Ecto neural progenitor cell (in vitro differentiated cells): ENCODE results near the gene ACD.
"Not testable (repeated sequence)": the region's sequence is repeated elsewhere in the genome, so short reads cannot be mapped to it uniquely, and the experiment has no call there.

Experiments
- DNase-seq: peaks from one replicate; pipeline ENCODE4 v3.0.0-alpha.2; 2018; ENCODE audit warnings: low spot score

Gene ACD

DNA sequence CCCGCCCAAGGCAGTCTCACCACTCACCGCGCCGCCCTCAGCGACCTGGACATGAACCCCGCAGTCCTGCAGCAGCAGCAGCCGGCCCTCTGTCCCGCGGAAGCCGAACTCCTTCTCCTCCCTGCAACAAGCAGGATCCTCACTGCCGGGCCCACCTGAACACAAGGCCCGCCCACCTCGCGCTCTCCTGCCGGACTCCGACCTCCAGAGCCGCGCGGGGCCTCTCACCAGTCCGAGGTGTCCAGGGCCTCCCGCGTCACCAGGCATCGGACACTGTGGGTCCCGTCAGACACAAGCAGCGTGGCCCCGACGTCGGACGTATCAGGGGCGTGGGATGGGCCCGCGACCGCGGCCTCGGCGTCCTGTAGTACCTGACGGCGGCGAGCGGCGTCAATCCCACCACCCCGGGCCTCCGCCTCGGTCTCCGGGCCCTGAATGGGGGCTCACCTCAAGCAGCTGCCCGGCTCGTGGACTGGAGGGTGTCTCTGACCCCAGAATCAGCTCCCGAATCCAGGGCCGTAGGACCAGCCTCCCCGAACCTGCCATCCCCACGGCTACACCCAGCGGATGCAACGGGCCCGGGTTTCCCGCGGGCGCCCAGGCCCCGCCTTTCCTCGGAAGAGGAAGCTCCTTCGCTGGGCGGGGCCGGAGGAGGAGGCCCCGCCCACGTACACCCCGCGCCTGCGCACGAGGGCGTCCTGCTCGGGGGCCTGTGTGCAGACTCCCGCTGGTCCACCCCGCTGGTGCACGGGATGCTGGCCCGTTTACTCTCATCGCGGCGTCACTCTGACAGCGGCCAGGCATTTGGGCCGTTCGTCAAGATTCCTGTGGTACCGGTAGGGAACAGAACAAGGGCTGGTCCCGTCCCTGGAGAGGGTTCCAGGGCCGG is at the start of gene ACD:
Gene ACD (minus strand): TSS at position 586 of the 889 bp plus-strand sequence. CDS start 40 bp downstream, at position 546.
- DNase-seq, result peak; percentile 95

DNA sequence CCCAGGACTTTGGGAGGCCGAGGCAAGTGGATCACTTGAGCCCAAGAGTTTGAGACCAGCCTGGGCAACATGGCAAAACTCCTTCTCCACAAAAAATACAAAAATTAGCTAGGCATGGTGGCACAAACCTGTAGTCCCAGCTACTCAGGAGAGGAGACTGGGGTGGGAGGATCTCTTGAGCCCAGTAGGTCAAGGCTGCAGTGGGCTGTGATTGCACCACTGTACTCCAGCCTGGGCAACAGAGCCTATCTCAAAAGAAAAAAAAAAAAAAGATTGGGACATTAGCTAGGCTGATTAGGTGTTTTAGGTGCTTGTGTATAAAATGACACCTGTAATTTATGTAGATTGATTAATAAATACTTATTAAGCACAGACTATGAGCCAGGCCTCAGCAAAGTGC is 49.0 kb upstream of the ACD start:
- no peak for DNase-seq

DNA sequence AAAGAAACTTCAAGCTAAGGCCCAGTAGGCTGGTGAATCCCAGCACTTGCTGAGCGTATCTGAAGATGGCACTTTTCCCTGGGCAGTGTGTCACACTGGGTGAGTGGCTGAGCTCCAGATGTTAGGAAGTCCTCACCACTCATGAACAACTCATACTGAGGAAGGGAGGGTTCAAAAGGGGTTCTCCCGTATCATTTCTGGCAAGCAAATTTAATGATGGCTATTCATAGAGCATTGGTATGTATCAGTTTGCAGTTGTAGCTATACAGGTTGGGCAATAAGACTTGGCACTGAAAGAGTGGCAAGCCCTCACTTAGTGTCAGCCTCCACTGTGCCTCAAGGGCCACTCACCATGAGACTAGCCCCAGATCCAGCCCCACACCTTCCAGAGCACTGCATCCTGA is 48.3 kb upstream of the ACD start:
- no peak for DNase-seq

DNA sequence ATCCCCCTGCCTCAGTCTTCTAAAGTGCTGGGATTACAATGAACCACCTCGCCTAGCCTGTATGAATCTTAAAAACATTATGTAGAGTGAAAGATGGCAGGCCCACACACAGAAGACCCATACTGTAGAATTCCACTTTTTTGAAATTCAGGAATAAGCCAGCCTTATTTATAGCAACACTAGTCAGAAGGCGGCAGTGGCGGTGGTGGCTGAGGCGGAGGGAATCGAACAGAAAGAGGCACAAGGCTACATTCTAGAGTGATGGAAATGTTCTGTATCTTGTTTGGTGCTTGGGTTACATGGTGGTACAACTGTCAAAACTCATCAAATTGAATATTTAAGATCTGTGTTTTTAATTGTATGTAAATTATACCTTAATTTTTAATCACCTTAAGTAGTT is 47.7 kb upstream of the ACD start:
- DNase-seq, result no peak

DNA sequence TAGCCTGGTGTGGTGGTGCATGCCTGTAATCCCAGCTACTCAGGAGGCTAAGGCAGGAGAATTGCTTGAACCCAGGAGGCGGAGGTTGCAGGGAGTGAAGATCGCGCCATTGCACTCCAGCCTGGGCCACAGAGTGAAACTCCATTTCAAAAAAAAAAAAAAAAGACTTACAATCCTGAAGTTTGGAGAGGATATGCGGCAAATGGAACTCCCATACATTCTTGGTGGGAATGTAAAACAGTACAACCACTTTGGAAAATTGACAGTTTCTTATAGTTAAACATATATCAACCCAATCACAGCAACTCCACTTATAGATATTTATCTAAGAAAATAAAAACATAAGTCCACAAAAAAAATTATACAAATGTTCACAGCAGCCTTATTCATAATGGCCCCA is 47.1 kb upstream of the ACD start:
- DNase-seq, result no peak

DNA sequence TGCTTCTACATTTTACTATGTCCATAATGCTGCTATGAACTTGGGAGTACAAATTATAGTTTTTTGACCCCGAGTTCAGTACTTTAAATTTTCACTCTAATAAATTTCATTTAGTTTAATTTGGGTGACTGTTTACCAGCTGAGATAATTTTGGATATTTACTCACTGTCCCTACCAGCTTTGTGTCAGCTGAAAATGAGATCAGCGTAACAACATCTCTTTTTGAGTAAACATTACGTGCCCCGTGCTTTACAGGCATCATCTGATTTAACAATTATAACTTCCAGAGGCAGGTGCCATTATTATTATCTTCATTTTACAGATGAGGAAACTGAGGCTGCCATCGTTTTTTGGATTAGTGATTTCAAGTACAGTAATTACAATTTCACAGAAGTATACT is 44.0 kb upstream of the ACD start:
- no peak for DNase-seq

DNA sequence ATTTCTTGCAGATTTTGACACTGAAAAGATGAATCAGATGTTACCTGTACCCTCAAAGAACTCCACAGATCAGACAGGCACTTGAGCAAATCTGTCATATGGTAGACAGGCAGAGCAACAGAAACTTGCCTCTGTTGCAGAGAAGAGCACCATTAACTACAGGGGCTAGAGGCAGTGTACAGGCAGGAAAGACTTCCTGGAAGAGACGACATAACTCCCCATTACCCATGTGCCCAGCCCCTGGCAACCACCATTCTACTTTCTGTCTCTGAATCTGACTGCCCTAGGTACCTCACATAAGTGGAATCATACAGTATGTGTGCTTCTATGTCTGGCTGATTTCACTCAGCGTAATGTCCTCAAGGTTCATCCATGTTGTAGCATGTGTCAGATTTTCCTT is 43.6 kb upstream of the ACD start:
- DNase-seq, result no peak

DNA sequence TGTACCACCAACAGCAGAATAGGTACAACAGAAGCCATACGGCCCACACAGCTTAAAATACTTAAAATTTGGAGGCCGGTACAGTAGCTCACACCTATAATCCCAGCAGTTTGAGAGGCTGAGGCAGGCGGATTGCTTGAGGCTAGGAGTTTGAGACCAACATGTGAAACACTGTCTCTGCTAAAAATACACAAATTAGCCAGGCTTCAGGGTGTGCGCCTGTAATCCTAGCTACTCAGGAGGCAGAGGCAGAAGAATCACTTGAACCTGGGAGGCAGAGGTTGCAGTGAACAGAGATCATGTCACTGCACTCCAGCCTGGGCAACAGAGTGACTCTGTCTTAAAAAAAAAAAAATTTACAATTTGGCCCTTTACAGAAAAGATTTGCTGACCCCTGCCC is 42.1 kb upstream of the ACD start:
- no peak for DNase-seq

DNA sequence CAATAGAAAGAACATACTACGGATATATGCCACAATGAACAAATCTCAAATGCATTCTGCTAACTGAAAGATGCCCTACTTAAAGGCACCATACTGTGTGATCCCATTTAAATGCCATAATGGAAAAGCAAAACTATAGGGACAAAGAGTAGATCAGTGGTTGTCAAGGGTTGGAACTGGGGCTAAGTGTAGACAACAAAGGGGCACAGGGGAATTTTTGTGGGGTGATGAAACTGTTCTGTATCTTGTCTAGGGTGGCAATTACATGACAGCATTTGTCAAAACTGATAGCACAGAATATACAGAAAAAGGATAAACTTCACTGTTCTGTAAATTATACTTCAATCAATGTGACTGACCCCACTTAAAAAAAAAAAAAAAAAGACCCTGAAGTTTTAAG is 41.4 kb upstream of the ACD start:
- no peak for DNase-seq

DNA sequence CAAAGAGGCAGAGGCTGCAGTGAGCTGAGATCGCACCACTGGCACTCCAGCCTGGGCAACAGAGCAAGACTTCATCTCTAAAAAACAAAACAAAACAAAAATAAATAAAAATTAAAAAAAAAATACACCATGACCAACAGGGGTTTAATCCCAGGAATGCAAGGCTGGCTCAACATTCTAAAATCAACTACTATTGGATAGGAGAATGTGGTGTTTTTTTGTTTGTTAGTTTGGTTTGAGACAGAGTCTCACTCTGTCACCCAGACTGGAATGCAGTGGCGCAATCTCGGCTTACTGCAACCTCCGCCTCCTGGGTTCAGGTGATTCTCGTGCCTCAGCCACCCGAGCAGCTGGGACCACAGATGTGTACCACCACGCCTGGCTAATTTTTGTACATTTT is 39.2 kb upstream of the ACD start:
- no peak for DNase-seq

DNA sequence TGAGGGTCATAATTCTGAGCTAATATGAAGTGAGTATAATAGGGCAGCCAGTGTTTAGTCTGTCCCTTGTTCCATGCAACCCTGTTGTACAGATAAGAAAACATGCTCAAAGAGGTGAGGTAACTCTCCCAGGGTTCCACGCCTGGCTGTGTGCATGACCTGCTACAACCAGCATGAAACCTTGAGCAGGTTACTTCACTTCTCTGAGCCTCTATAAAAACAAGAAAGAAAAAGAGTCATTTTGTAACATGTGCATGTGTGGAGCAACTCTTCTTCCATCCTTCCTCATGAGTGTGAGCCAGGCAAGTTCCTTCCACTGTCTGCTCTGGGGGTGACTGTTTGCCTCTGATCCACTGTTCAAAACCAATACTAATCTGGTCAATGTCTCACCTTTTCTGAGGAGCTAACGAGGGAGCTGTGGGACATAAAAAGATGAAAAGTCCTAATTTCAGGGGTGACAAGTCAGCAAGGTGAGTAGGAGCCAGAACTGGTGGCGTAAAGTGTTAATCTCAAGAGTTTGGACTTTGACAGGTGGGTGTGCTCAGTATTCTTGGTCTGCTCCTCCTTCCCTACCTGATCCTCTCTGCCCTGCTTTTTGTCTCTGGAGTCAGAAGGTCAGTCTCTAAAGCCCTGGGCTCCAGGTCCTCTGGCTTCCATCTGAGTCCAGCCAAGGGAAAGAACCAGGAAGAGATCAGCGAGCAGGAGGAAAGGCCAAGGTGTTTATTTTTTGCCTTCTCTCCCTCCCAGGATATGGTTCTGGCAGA is 37.5 kb upstream of the ACD start:
- DNase-seq, result no peak

DNA sequence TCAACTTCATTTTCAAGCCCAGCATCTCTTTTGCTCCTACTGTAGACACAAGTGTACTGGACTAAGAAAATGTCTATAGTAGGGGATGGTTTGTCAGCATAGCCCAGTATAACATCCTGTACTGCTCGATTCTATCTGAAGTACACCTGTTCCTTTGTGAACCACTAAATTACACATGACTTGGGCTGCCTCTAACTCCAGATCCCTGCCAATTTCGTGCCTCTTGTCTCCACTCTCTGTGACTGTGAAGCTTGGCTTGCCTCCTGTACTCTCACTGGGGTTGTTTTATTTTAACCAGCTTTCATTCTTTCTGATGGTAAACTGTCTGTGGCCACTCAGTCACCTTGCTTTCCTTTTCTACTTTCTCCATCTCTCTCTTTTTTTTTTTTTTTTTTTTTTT is 34.6 kb upstream of the ACD start:
- no peak for DNase-seq

DNA sequence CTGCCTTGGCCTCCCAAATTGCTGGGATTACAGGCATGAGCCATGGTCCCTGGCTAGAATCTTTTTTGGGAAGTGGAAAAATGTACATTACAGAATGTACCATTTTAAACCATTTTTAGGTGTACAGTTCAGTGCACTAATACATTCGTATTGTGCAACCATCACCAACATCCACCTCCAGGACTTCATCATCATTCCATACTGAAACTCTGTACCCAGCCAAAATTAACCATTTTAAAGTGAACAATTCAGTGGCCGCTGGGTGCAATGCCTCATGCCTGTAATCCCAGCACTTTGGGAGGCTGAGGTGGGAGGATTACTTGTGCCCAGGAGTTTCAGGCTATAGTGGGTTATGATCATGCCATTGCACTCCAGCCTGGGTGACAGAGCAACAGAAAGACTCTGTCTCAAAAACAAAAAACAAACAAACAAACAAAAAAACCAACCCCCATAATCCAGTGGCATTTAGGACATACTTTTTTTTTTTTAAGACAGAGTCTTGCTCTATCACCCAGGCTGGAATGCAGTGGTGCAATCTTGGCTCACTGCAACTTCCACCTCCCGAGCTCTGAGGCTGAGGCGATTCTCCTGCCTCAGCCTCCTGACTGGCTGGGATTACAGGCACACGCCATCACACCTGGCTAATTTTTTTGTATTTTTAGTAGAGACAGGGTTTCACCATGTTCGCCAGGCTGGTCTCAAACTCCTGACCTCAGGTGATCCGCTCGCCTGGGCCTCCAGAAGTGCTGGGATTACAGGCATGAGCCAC is 33.6 kb upstream of the ACD start:
- DNase-seq, result not testable (repeated sequence)

DNA sequence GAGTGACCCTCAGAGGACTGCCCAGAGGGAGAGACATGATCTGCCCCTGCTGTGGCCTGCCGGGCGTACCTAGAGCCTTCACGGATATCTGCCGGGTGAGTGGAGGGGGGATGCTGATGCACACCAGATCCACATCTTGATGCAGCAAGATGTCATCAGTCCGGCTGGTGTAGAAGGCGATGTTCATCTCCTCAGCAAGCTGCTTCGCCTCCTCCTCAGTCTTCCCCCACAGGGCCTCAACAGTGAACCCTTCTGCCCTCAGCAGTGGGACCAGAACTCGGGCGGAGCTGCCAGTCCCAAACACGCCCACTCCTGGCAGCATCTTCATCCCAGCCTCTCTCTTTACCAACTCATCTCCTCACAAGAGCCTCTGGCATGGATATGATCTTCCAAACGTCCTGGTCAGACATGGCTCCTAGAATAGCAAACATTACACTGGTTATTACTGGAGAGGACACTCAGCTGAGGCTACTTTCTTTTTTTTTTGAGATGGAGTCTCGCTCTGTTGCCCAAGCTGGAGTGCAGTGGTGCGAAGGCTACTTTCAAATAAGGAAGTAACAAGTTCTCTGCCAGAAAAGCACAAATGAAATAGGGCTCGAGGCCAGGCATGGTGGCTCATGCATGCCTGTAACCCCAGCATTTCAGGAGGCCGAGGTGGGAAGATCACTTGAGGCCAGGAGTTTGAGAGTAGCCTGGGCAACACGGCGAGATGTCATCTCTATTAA is 25.5 kb upstream of the ACD start:
- DNase-seq, result no peak

DNA sequence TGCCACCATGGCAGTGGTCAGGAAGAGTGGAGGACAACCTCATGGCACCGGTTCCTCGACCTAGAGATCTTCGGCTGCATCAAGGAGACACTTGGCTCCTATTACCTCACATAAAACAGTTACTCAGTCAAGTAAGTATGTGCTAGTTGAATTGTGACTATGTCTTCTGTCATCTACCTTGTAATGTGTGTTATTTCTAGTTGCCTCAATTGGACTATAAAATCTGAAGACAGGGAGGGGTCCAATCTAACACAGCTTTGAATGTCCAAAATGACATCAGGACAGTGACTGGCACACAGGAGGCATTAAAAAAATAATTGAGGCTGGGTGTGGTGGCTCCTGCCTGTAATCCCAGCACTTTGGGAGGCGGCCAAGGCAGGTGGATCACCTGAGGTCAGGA is 23.7 kb upstream of the ACD start:
- no peak for DNase-seq

DNA sequence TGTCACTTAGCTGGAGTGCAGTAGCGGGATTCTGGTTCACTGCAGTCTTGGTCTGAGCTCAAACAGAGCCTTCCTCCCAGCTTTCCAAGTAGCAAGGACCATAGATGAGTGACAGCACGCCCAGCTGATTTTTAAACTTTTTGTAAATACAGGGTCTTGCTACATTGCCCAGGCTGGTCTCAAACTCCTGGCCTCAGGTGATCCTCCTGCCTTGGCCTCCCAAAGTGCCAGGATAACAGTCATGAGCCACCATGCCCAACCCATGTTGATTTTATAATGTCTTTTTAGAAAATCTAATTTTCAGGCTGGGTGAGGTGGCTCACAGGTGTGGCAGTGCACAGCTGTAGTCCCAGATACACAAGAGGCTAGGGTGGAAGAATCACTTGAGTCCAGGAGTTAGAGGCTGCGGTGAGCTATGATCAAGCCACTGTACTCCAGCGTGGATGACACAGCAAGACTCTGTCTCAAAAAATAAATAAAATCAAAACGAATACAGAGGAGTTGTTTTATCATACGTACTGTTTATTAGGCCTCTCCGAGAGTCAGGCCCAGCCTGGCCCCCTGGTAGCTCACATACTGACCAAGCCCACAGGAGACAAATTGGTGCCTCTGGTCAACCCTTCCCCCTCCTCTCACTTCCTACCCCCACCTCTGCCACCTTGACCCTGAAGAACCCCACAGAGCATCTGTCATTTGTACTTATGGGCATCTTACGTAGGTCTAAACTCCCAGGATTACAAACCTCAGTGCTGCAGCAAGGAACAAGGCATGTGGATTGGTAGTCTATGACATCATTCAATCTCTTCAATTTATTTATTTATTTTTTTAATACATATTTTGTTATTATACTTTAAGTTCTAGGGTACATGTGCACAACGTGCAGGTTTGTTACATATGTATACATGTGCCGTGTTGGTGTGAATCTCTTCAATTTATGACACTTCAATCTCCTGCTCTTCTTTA is 20.2 kb upstream of the ACD start:
- no peak for DNase-seq

DNA sequence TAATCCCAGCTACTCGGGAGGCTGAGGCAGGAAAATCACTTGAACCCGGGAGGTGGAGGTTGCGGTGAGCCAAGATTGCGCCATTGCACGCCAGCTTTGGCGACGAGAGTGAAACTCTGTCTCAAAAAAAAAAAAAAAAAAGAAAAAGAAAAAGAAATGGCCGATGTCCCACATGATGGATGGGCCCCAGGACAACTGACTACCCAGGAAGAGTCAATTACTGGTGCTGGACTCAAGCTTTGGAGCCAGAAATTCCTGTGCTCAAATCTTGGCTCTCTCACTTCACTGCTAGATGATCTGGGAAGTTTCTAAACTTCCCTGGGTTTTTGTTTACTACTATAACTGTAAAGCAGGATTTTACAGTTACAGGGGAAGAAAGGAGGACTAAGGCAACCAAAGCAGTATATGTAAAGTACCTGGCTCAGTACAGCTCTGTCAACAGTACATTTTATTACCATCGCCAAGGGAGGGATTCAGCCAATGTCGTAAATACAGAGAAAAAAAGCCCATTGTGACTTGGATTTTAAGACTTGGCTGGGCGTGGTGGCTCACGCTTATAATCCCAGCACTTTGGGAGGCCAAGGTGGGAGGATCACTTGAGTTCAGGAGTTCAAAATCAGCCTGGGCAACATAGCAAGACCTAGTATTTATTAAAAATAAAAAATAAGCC is 18.4 kb upstream of the ACD start:
- no peak for DNase-seq

DNA sequence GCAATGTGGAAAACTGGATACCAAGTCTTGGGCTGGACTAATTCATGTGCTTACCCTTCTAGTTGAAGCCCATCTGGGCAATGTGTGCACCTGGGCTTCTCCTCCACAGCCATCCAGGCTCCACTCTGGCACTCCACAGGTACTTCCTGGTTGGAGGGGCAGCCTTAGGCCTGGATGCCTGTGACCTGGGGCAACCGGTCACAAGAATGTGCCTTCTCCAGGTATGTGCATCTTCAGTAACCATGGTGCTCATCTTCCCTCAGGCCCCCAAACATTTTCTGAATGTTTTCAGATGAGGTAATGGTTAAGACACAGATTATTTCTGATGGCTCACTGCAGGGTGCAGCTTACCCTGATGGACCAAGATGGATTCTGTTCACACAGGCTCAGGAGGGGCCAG is 17.7 kb upstream of the ACD start:
- no peak for DNase-seq

DNA sequence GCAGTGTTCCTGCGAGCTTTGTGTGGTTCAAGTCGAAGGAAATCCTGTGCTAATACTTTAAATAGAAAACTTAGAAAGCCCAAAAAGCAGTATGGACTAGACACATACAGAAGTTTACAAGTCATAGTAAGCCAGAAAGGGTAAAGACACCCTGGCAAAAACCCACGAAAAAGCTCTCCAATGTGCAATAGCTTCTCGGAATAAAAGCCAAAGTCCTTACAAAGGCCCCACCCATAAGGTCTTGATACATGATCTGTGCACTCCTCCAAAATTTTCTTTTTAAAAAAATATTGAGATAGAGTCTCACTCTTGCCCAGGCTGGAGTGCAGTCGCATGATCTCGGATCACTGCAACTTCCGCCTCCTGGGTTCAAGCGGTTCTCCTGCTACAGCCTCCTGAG is 16.9 kb upstream of the ACD start:
- no peak for DNase-seq

DNA sequence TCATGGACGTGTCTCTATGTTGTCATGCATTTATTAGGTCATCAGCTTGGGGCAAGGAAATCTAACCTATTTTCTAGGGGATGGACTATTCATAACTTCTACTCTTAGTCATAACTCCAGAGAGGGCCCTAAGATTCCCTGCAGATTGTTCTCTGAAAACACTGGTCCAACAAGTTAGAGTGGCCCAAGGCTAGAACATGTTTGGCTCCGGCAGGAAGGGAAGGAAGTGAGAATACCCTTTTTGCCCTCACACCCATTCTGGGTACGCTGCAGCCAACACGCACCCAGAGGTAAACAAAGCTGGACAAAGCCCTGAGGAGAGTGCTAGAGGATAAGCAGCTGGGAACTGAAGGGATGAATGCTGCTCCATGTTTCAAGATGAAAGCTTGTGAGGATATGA is 16.5 kb upstream of the ACD start:
- DNase-seq, result no peak
